Common myeloid progenitor, CD34-positive (primary cell): Measurements from ENCODE around the gene CLEC9A.
A peak's percentile ranks its signal among the peaks of the same experiment; 100 is the strongest.
"Not testable (repeated sequence)": the region's sequence is repeated elsewhere in the genome, so short reads cannot be mapped to it uniquely, and the experiment has no call there.

Experiments
- CTCF ChIA-PET: fragments of 350-600 bp; sonication (Branson Sonifier 250); formaldehyde crosslinking; loops from one replicate; lab custom pipeline; 2021; ENCODE audit warnings: antibody characterized with exemption; lab: Charles Lee
- POLR2A ChIA-PET: fragments of 350-600 bp; sonication (Branson Sonifier 250); formaldehyde crosslinking; loops from one replicate; lab custom pipeline; 2021; ENCODE audit warnings: antibody characterized with exemption; lab: Charles Lee
- DNase-seq, 3 donors: peaks; one replicate each; pipeline versions ENCODE4 v3.0.0 to v3.0.0-alpha.2; 2013
- H3K27ac ChIP-seq, 2 experiments: 1 replicate in 1 of 2; 2 replicates in 1 of 2; pipeline ENCODE4 v1.7.0; 2013; ENCODE audit warnings: inconsistent platforms in 2 of 2, low read length in 2 of 2, mild to moderate bottlenecking in 2 of 2, low read depth in 1 of 2, moderate library complexity in 1 of 2; ENCODE audit not compliant: severe bottlenecking in 2 of 2, insufficient read depth in 1 of 2, poor library complexity in 1 of 2
- H3K27me3 ChIP-seq, 5 experiments: replicated peaks in 2 of 5; 1 replicate in 3 of 5; 2 replicates in 2 of 5; pipeline versions ENCODE4 v1.6.1 to v1.7.0; 2013; ENCODE audit warnings: low read length in 4 of 5, mild to moderate bottlenecking in 2 of 5, moderate library complexity in 2 of 5, inconsistent platforms in 1 of 5; ENCODE audit not compliant: insufficient read depth in 5 of 5, control insufficient read depth in 4 of 5
- H3K36me3 ChIP-seq, 4 experiments: 1 replicate in 2 of 4; 2 replicates in 2 of 4; pipeline versions ENCODE4 v1.6.1 to v1.7.0; 2013; ENCODE audit warnings: low read length in 3 of 4, control low read depth in 1 of 4, mild to moderate bottlenecking in 1 of 4; ENCODE audit not compliant: control insufficient read depth in 4 of 4, insufficient read depth in 4 of 4
- H3K4me1 ChIP-seq, 4 experiments: 1 replicate in 3 of 4; 2 replicates in 1 of 4; pipeline versions ENCODE4 v1.6.1 to v1.7.1; 2013; ENCODE audit warnings: low read length in 3 of 4, mild to moderate bottlenecking in 3 of 4, control low read depth in 1 of 4, inconsistent platforms in 1 of 4, moderate library complexity in 1 of 4; ENCODE audit not compliant: control insufficient read depth in 4 of 4, insufficient read depth in 4 of 4; ENCODE audit errors: control extremely low read depth in 1 of 4
- H3K4me3 ChIP-seq, 7 experiments: 1 replicate in 4 of 7; 2 replicates in 3 of 7; pipeline versions ENCODE4 v1.5.1 to v1.7.0; 2013; ENCODE audit warnings: mild to moderate bottlenecking in 7 of 7, low read length in 6 of 7, moderate library complexity in 6 of 7, inconsistent platforms in 2 of 7, low read depth in 2 of 7, control low read depth in 1 of 7; ENCODE audit not compliant: insufficient read depth in 4 of 7, control insufficient read depth in 1 of 7; ENCODE audit errors: extremely low read depth in 1 of 7
- H3K9me3 ChIP-seq, 5 experiments: 1 replicate in 4 of 5; 2 replicates in 1 of 5; pipeline versions ENCODE4 v1.6.1 to v1.7.1; 2013; ENCODE audit warnings: low read length in 4 of 5, mild to moderate bottlenecking in 2 of 5, inconsistent platforms in 1 of 5, low read depth in 1 of 5, moderate library complexity in 1 of 5; ENCODE audit not compliant: control insufficient read depth in 4 of 5, insufficient read depth in 2 of 5; ENCODE audit errors: control extremely low read depth in 1 of 5
- WGBS: methylation state at CpG from one replicate; pipeline ENCODE4 v1.1.5; 2013; ENCODE audit not compliant: insufficient coverage; 5-methylcytosine and 5-hydroxymethylcytosine counted together

CLEC9A gene

GRCh38 chr12:10015450-10015849, 15.0 kb upstream of the CLEC9A start:
- Histone ChIP-seq H3K4me1 (peaks cover 0 to 25% (median 19%) of the 10 kb centered on the region in 4 experiments), H3K36me3 (no peaks in the 10 kb centered on the region), H3K9me3 (peaks cover 0 to 2% (median 0%) of the 10 kb centered on the region in 5 experiments), H3K27ac (no peak overlapping the region), H3K27me3 (no peaks in the 10 kb centered on the region), H3K4me3 (no peak overlapping the region)
- ChIA-PET POLR2A (no interaction called here), CTCF (interaction anchor here (1.2 to 1.9 kb wide), 2 partner anchors 125 to 257 kb away, joined by 3 to 4 read pairs; no protein-coding TSS in a partner anchor)
- no peak for DNase-seq
- WGBS, result 92% methylated on average over 3 of the region's 4 CpGs

GRCh38 chr12:10016881-10017280, 13.6 kb upstream of the CLEC9A start:
- Histone ChIP-seq H3K27ac (peak overlapping the region in 1 of 2 experiments; percentile 63), H3K36me3 (no peaks in the 10 kb centered on the region), H3K4me1 (peaks cover 0 to 25% (median 19%) of the 10 kb centered on the region in 4 experiments), H3K27me3 (no peaks in the 10 kb centered on the region), H3K4me3 (no peak overlapping the region), H3K9me3 (peaks cover 0 to 2% (median 0%) of the 10 kb centered on the region in 5 experiments)
- WGBS, result 0% methylated on average over 1 of the region's 1 CpG
- CTCF ChIA-PET, result no interaction called here
- POLR2A ChIA-PET, result no interaction called here
- peak in 2 of 3 donors; percentile 61 to 68 for DNase-seq

GRCh38 chr12:10018386-10018785, 12.1 kb upstream of the CLEC9A start:
- 67% methylated on average over 3 of the region's 5 CpGs for whole genome bisulfite sequencing
- POLR2A ChIA-PET, result no interaction called here
- peak in 2 of 3 donors; percentile 61 to 70 for DNase-seq
- no peaks in the 10 kb centered on the region for H3K36me3 ChIP-seq
- peaks cover 0 to 25% (median 19%) of the 10 kb centered on the region in 4 experiments for H3K4me1 ChIP-seq
- H3K27ac ChIP-seq, result peak overlapping the region in 1 of 2 experiments; percentile 15
- CTCF ChIA-PET, result interaction anchor here (0.8 to 1.4 kb wide), 5 partner anchors 8 to 268 kb away, joined by 3 to 6 read pairs (median 4); partner anchors contain the start of gene CLEC12B
- H3K27me3 ChIP-seq, result no peaks in the 10 kb centered on the region
- peaks cover 0 to 2% (median 0%) of the 10 kb centered on the region in 5 experiments for H3K9me3 ChIP-seq
- H3K4me3 ChIP-seq, result peak overlapping the region in 1 of 7 experiments; percentile 24

- DNase-seq, result no peak
- WGBS, result 97% methylated on average over 3 of the region's 3 CpGs
- POLR2A ChIA-PET, result no interaction called here
These were observed 9.1 kb upstream of the CLEC9A start for GRCh38 chr12:10021342-10021741.

GRCh38 chr12:10025236-10025635, 5.2 kb upstream of the CLEC9A start:
- peak in 2 of 3 donors; percentile 18 to 23 for DNase-seq
- ChIA-PET CTCF (interaction anchor here (1.1 to 1.2 kb wide), 3 partner anchors 44 to 115 kb away, joined by 3 read pairs; no protein-coding TSS in a partner anchor), POLR2A (no interaction called here)
- Histone ChIP-seq H3K4me3 (no peak overlapping the region), H3K36me3 (no peaks in the 10 kb centered on the region), H3K27me3 (no peaks in the 10 kb centered on the region), H3K27ac (no peak overlapping the region), H3K9me3 (no peaks in the 10 kb centered on the region), H3K4me1 (peaks cover 0 to 6% (median 3%) of the 10 kb centered on the region in 4 experiments)
- 100% methylated on average over 1 of the region's 3 CpGs for WGBS

More at GRCh38 chr12:10021342-10021741, 9.1 kb upstream of the CLEC9A start:
- no peaks in the 10 kb centered on the region for H3K27me3 ChIP-seq
- H3K4me3 ChIP-seq, result no peak overlapping the region
- no peak overlapping the region for H3K27ac ChIP-seq
- H3K4me1 ChIP-seq, result peaks cover 0 to 22% (median 19%) of the 10 kb centered on the region in 4 experiments
- H3K9me3 ChIP-seq, result peaks cover 0 to 2% (median 0%) of the 10 kb centered on the region in 5 experiments
- H3K36me3 ChIP-seq, result no peaks in the 10 kb centered on the region
- CTCF ChIA-PET, result interaction anchor here (1.4 kb wide), 1 partner anchor 21 kb away, joined by 3 read pairs; no protein-coding TSS in a partner anchor

GRCh38 chr12:10026666-10027065, 3.8 kb upstream of the CLEC9A start:
- H3K9me3 ChIP-seq, H3K36me3 ChIP-seq, H3K27ac ChIP-seq, H3K4me3 ChIP-seq, DNase-seq, H3K27me3 ChIP-seq: not testable (repeated sequence)
- CTCF ChIA-PET, result interaction anchor here (1.5 kb wide), 1 partner anchor 16 kb away, joined by 3 read pairs; the partner anchor contains the start of gene CLEC12B
- WGBS, result 100% methylated on average over 2 of the region's 4 CpGs
- peaks cover 0 to 15% (median 3%) of the 10 kb centered on the region in 4 experiments for H3K4me1 ChIP-seq
- POLR2A ChIA-PET, result interaction anchor here (0.6 kb wide), 1 partner anchor 16 kb away, joined by 3 read pairs; no protein-coding TSS in a partner anchor

GRCh38 chr12:10027311-10027710, 3.2 kb upstream of the CLEC9A start:
- 54% methylated on average over 2 of the region's 3 CpGs for WGBS
- POLR2A ChIA-PET, result no interaction called here
- DNase-seq, result no peak
- Histone ChIP-seq H3K27me3 (no peaks in the 10 kb centered on the region), H3K4me3 (no peak overlapping the region), H3K9me3 (no peaks in the 10 kb centered on the region), H3K36me3 (no peaks in the 10 kb centered on the region), H3K27ac (no peak overlapping the region), H3K4me1 (peaks cover 0 to 17% (median 3%) of the 10 kb centered on the region in 4 experiments)
- CTCF ChIA-PET, result interaction anchor here (0.7 to 5.7 kb wide), 3 partner anchors 18 to 113 kb away, joined by 3 to 24 read pairs (median 5); no protein-coding TSS in a partner anchor
